Astrocyte (in vitro differentiated cells and primary cell): ENCODE measurements around the gene YES1.
"Not testable (repeated sequence)": the region's sequence is repeated elsewhere in the genome, so short reads cannot be mapped to it uniquely, and the experiment has no call there.

Source experiments
- CTCF ChIP-seq: IDR thresholded peaks from 2 replicates; pipeline ENCODE4 v1.5.1; 2011; ENCODE audit warnings: low read depth, mild to moderate bottlenecking, inconsistent platforms, low read length, moderate library complexity; ENCODE audit not compliant: insufficient read depth
- EZH2 ChIP-seq: IDR thresholded peaks from 2 replicates; pipeline ENCODE4 v1.6.1; 2012; ENCODE audit warnings: mild to moderate bottlenecking, low read length, inconsistent platforms; ENCODE audit not compliant: insufficient read depth

- not testable (repeated sequence) for TF ChIP-seq CTCF, EZH2
Observed at GRCh38 chr18:795383-795782, 16.7 kb downstream of the YES1 start.
